Endodermal cell (in vitro differentiated cells): ENCODE data around the gene PCDHGA2. TPM values are rescaled to one million over a fixed set of nuclear protein-coding genes. Genes with fewer than 3 reads are reported as not detected.

Source experiments
- DNase-seq: peaks from one replicate; pipeline ENCODE4 v3.0.0-alpha.2; 2017
- H3K27ac ChIP-seq: 2 replicates; pipeline ENCODE4 v1.5.1; 2013; ENCODE audit warnings: mild to moderate bottlenecking, low read depth, low read length, moderate library complexity
- H3K27me3 ChIP-seq: 2 replicates; pipeline ENCODE4 v1.6.1; 2013; ENCODE audit warnings: mild to moderate bottlenecking, low read length, moderate library complexity; ENCODE audit not compliant: insufficient read depth, control insufficient read depth, poor library complexity, severe bottlenecking
- H3K36me3 ChIP-seq: 2 replicates; pipeline ENCODE4 v1.7.0; 2013; ENCODE audit warnings: mild to moderate bottlenecking, low read length, moderate library complexity; ENCODE audit not compliant: control insufficient read depth, insufficient read depth
- H3K4me1 ChIP-seq: one replicate; pipeline ENCODE4 v1.7.0; 2013; ENCODE audit warnings: low read length; ENCODE audit not compliant: control insufficient read depth, insufficient read depth
- H3K4me3 ChIP-seq: 2 replicates; pipeline ENCODE4 v1.5.1; 2013; ENCODE audit warnings: mild to moderate bottlenecking, low read length, moderate library complexity
- H3K9ac ChIP-seq: 2 replicates; pipeline ENCODE4 v1.6.1; 2013; ENCODE audit warnings: mild to moderate bottlenecking, low read length, moderate library complexity; ENCODE audit not compliant: poor library complexity, severe bottlenecking; ENCODE audit errors: extremely low read depth
- H3K9me3 ChIP-seq: 2 replicates; pipeline ENCODE4 v1.6.1; 2013; ENCODE audit warnings: mild to moderate bottlenecking, low read length, moderate library complexity; ENCODE audit not compliant: control insufficient read depth
- H3K27ac Mint-ChIP-seq: 2 replicates; pipeline ENCODE4 v1.8.0; 2020; ENCODE audit warnings: mixed read lengths
- H3K27me3 Mint-ChIP-seq: 2 replicates; pipeline ENCODE4 v1.8.0; 2021; ENCODE audit warnings: mild to moderate bottlenecking, mixed read lengths; ENCODE audit not compliant: insufficient read depth
- H3K36me3 Mint-ChIP-seq: 2 replicates; pipeline ENCODE4 v1.8.0; 2020; ENCODE audit warnings: low read depth, mixed read lengths
- H3K4me1 Mint-ChIP-seq: 2 replicates; pipeline ENCODE4 v1.8.0; 2020; ENCODE audit warnings: mixed read lengths
- H3K4me3 Mint-ChIP-seq: 2 replicates; pipeline ENCODE4 v1.8.0; 2020; ENCODE audit warnings: mild to moderate bottlenecking, moderate library complexity, mixed read lengths
- H3K9me3 Mint-ChIP-seq: 2 replicates; pipeline ENCODE4 v1.8.0; 2020; ENCODE audit warnings: mild to moderate bottlenecking, mixed read lengths
- CTCF ChIP-seq: fragments of 200-600 bp; sonication (generic); conservative IDR thresholded peaks from 2 replicates; pipeline ENCODE4 v1.5.0; 2021; ENCODE audit warnings: antibody characterized with exemption, mild to moderate bottlenecking
- WGBS, 2 experiments: methylation state at CpG; one replicate each; pipeline versions ENCODE4 v1.1.5 to v1.1.7; 2013; ENCODE audit warnings: missing lambda C conversion rate in 2 of 2, mixed read lengths in 1 of 2; ENCODE audit not compliant: insufficient coverage in 1 of 2, insufficient read length in 1 of 2; 5-methylcytosine and 5-hydroxymethylcytosine counted together
- total RNA-seq, 2 donors: library from RNA; stranded (reverse); fragmentation: NEBNext Ultra II Directional in 1 of 2; extraction: Animal tissue kit (Norgen Biotek cat#: 25700) in 1 of 2; gene quantifications; 2 replicates in 1 of 2; 3 replicates in 1 of 2; pipeline ENCODE4 v1.2.1, GENCODE V29; 2021

The PCDHGA2 gene
- total RNA-seq, 2 donors from 2014 or later, result 0.09 to 2.0 TPM

- Mint-ChIP-seq H3K36me3 (peaks cover 43% of the 10 kb centered on the region), H3K27me3 (no peaks in the 10 kb centered on the region), H3K4me3 (no peak overlapping the region), H3K9me3 (peaks cover 59% of the 10 kb centered on the region), H3K27ac (no peak overlapping the region), H3K4me1 (no peaks in the 10 kb centered on the region)
- H3K4me3 ChIP-seq, result no peak overlapping the region
- H3K9ac ChIP-seq, result no peak overlapping the region
- no peak for TF ChIP-seq CTCF
- 95 to 96% methylated on average over 58 to 69 of the region's 69 CpGs for WGBS, 2 experiments
- no peaks in the 10 kb centered on the region for H3K36me3 ChIP-seq
- no peaks in the 10 kb centered on the region for H3K27me3 ChIP-seq
- H3K4me1 ChIP-seq, result no peaks in the 10 kb centered on the region
- no peak for DNase-seq
- H3K9me3 ChIP-seq, result peaks cover 40% of the 10 kb centered on the region
- no peak overlapping the region for H3K27ac ChIP-seq
Measured at GRCh38 chr5:141371572-141372475, 33.3 kb downstream of the PCDHGA2 start.

GRCh38 chr5:141373673-141374317 lies 35.2 kb downstream of the PCDHGA2 start, which contains the start of gene PCDHGA6:
TSS of gene PCDHGA6 (plus strand) at chr5:141373891. CDS start at chr5:141374084, 193 bp downstream.
- Mint-ChIP-seq H3K9me3 (peaks cover 61% of the 10 kb centered on the region), H3K27me3 (no peaks in the 10 kb centered on the region), H3K36me3 (peaks cover 48% of the 10 kb centered on the region), H3K4me1 (no peaks in the 10 kb centered on the region), H3K27ac (no peak within 1 kb of the TSS), H3K4me3 (peak within 1 kb of the TSS; percentile 26)
- no peak for DNase-seq
- H3K4me1 ChIP-seq, result no peaks in the 10 kb centered on the region
- 93 to 96% methylated on average over 26 to 27 of the region's 27 CpGs for WGBS, 2 experiments
- no peak within 1 kb of the TSS for H3K9ac ChIP-seq
- H3K9me3 ChIP-seq, result peaks cover 52% of the 10 kb centered on the region
- H3K36me3 ChIP-seq, result no peaks in the 10 kb centered on the region
- H3K4me3 ChIP-seq, result no peak within 1 kb of the TSS
- no peaks in the 10 kb centered on the region for H3K27me3 ChIP-seq
- TF ChIP-seq CTCF, result peak; percentile 39
- H3K27ac ChIP-seq, result no peak within 1 kb of the TSS

GRCh38 chr5:141374627-141375026 lies 36.1 kb downstream of the PCDHGA2 start:
- Mint-ChIP-seq H3K36me3 (peaks cover 49% of the 10 kb centered on the region), H3K4me3 (no peak overlapping the region), H3K4me1 (no peaks in the 10 kb centered on the region), H3K27ac (no peak overlapping the region), H3K9me3 (peaks cover 60% of the 10 kb centered on the region), H3K27me3 (no peaks in the 10 kb centered on the region)
- Histone ChIP-seq H3K9ac (no peak overlapping the region), H3K4me3 (no peak overlapping the region), H3K27ac (no peak overlapping the region), H3K9me3 (peaks cover 52% of the 10 kb centered on the region), H3K4me1 (no peaks in the 10 kb centered on the region), H3K36me3 (no peaks in the 10 kb centered on the region), H3K27me3 (no peaks in the 10 kb centered on the region)
- DNase-seq, result no peak
- 95 to 96% methylated on average over 11 to 14 of the region's 14 CpGs for WGBS, 2 experiments
- no peak for TF ChIP-seq CTCF
